GM12878 (cell line): Measurements from ENCODE around the gene FBXW8. TPM values are rescaled to one million over a fixed set of nuclear protein-coding genes. Genes with fewer than 3 reads are reported as not detected.

Source experiments
- BACH1 ChIP-seq: fragments of 450-650 bp; IDR thresholded peaks from 2 replicates; pipeline ENCODE4 v1.6.1; 2017; ENCODE audit warnings: mild to moderate bottlenecking, borderline replicate concordance
- BHLHE40 ChIP-seq, 2 experiments: fragments of 450-650 bp in 1 of 2; IDR thresholded peaks; 2 replicates each; pipeline ENCODE4 v1.6.1; 2011 to 2017; ENCODE audit warnings: low read depth in 2 of 2, borderline replicate concordance in 1 of 2, improper control_type of control experiment in 1 of 2, low read length in 1 of 2, mild to moderate bottlenecking in 1 of 2
- CREB1 ChIP-seq: IDR thresholded peaks from 2 replicates; pipeline ENCODE4 v1.6.1; 2012; ENCODE audit warnings: low read depth, mild to moderate bottlenecking, inconsistent platforms
- CREM ChIP-seq: IDR thresholded peaks from 2 replicates; pipeline ENCODE4 v1.6.1; 2014; ENCODE audit warnings: antibody characterized with exemption, low read depth
- DPF2 ChIP-seq: fragments of 450-650 bp; IDR thresholded peaks from 2 replicates; pipeline ENCODE4 v1.6.1; 2017; ENCODE audit warnings: mild to moderate bottlenecking
- ETV6 ChIP-seq, 2 experiments: fragments of 450-650 bp in 1 of 2; IDR thresholded peaks in 1 of 2; conservative IDR thresholded peaks in 1 of 2; 2 replicates each; pipeline ENCODE4 v1.6.1; 2014; ENCODE audit warnings: antibody characterized with exemption in 1 of 2, borderline replicate concordance in 1 of 2, low read depth in 1 of 2, mild to moderate bottlenecking in 1 of 2, moderate library complexity in 1 of 2
- FOXK2 ChIP-seq: fragments of 450-650 bp; IDR thresholded peaks from 2 replicates; pipeline ENCODE4 v1.6.1; 2017; ENCODE audit warnings: mild to moderate bottlenecking, moderate library complexity
- HDGF ChIP-seq: fragments of 450-650 bp; IDR thresholded peaks from 2 replicates; pipeline ENCODE4 v1.6.1; 2016; ENCODE audit warnings: antibody characterized with exemption
- IKZF1 ChIP-seq: fragments of 450-650 bp; conservative IDR thresholded peaks from 2 replicates; pipeline ENCODE4 v1.6.1; 2017; ENCODE audit warnings: antibody characterized with exemption, mild to moderate bottlenecking
- JUNB ChIP-seq: IDR thresholded peaks from 2 replicates; pipeline ENCODE4 v1.6.1; 2016; ENCODE audit warnings: antibody characterized with exemption, mild to moderate bottlenecking
- MTA2 ChIP-seq: fragments of 450-650 bp; IDR thresholded peaks from 2 replicates; pipeline ENCODE4 v1.6.1; 2016; ENCODE audit warnings: low read depth, mild to moderate bottlenecking, moderate library complexity
- MYC ChIP-seq: IDR thresholded peaks from 2 replicates; pipeline ENCODE4 v1.6.1; 2011; ENCODE audit warnings: mild to moderate bottlenecking, low read length, moderate library complexity, inconsistent platforms; ENCODE audit not compliant: insufficient read depth, insufficient replicate concordance, insufficient read length, severe bottlenecking
- PAX5 ChIP-seq: IDR thresholded peaks from 2 replicates; pipeline ENCODE4 v1.6.1; 2011; ENCODE audit warnings: low read depth, low read length, borderline replicate concordance
- RAD21 ChIP-seq: IDR thresholded peaks from 2 replicates; pipeline ENCODE4 v1.6.1; 2011; ENCODE audit warnings: mild to moderate bottlenecking, low read depth, low read length, moderate library complexity; ENCODE audit not compliant: insufficient read depth
- RB1 ChIP-seq: fragments of 450-650 bp; formaldehyde crosslinking; IDR thresholded peaks from 2 replicates; pipeline ENCODE4 v1.6.1; 2017; ENCODE audit warnings: mild to moderate bottlenecking, borderline replicate concordance
- RUNX3 ChIP-seq: IDR thresholded peaks from 2 replicates; pipeline ENCODE4 v1.6.1; 2012; ENCODE audit warnings: low read length, inconsistent platforms
- polyA plus RNA-seq, 11 experiments: library from polyadenylated mRNA; depleted of rRNA in 4 of 11; unstranded in 6 of 11; stranded (reverse) in 5 of 11; fragments of >200 nt; fragmentation: Nextera tagmentation in 4 of 11; fragmentation: Illumina TruSeq in 1 of 11; extraction: Ambion mirVana in 4 of 11; extraction: Trizol in 1 of 11; gene quantifications; 1 replicate in 1 of 11; 2 replicates in 10 of 11; pipeline versions ENCODE4 v1.2.1 to v1.2.3, GENCODE V29; 2011 to 2016; ENCODE audit warnings: inconsistent platforms in 2 of 11, missing spikeins in 2 of 11, low read depth in 1 of 11
- total RNA-seq, 4 experiments: library from RNA; depleted of rRNA in 3 of 4; stranded (reverse); fragments of >200 nt in 3 of 4; fragmentation: Illumina TruSeq in 1 of 4; extraction: Trizol in 1 of 4; gene quantifications; 2 replicates each; pipeline versions ENCODE4 v1.2.1 to v1.2.3, GENCODE V29; 2013 to 2021
- TF ChIP-seq, protein P1 (sequence below): fragments of 150-350 bp; IDR thresholded peaks from 2 replicates; pipeline ENCODE4 v1.6.1; 2016; ENCODE audit warnings: low read depth, low read length
- TF ChIP-seq, protein P2 (sequence below): IDR thresholded peaks from 2 replicates; pipeline ENCODE4 v1.6.1; 2012; ENCODE audit warnings: low read depth, low read length, improper control_type of control experiment
- TF ChIP-seq, protein P3 (sequence below), 3 experiments: IDR thresholded peaks in 2 of 3; conservative IDR thresholded peaks in 1 of 3; 2 replicates each; pipeline ENCODE4 v1.5.1; 2011; ENCODE audit warnings: low read depth in 3 of 3, low read length in 3 of 3, mild to moderate bottlenecking in 3 of 3, control low read depth in 2 of 3, moderate library complexity in 2 of 3, inconsistent platforms in 1 of 3, mixed read lengths in 1 of 3; ENCODE audit not compliant: control insufficient read depth in 2 of 3, insufficient read depth in 1 of 3; ENCODE audit errors: extremely low read depth in 1 of 3
- TF ChIP-seq, protein P4 (sequence below): fragments of 450-650 bp; IDR thresholded peaks from 2 replicates; pipeline ENCODE4 v1.6.1; 2018; ENCODE audit warnings: borderline replicate concordance, mild to moderate bottlenecking; ENCODE audit not compliant: partially characterized antibody
- TF ChIP-seq, protein P5 (sequence below): fragments of 450-650 bp; IDR thresholded peaks from 2 replicates; pipeline ENCODE4 v1.6.1; 2016; ENCODE audit warnings: mild to moderate bottlenecking

The FBXW8 gene
- total and polyA plus RNA-seq, 10 of the 15 experiments (the other 5 are each of a cell fraction or from before 2014, with no cell fraction given), result 0.49 to 7.5 (median 4.4) TPM

DNA sequence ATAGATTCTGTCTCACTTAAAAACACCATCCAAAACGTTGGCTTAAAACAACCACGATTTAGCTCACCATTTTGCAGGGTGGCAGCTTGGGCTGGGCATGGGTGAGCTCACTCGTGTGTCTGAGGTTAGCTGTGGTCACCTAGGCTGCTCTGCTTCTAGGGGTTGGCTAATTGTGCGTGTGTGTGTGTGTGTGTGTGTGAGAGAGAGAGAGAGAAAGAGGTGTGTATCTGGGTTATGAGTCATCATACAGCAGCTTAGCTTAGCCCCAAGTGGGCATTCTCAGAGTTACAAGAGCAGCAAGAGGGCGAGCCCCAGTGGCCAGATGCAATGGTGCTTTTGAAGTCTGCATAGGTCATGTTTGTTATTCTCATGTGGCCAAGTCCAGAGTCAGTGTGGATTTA is 6.0 kb downstream of the FBXW8 start (continued):
- TF ChIP-seq, protein P1, sequence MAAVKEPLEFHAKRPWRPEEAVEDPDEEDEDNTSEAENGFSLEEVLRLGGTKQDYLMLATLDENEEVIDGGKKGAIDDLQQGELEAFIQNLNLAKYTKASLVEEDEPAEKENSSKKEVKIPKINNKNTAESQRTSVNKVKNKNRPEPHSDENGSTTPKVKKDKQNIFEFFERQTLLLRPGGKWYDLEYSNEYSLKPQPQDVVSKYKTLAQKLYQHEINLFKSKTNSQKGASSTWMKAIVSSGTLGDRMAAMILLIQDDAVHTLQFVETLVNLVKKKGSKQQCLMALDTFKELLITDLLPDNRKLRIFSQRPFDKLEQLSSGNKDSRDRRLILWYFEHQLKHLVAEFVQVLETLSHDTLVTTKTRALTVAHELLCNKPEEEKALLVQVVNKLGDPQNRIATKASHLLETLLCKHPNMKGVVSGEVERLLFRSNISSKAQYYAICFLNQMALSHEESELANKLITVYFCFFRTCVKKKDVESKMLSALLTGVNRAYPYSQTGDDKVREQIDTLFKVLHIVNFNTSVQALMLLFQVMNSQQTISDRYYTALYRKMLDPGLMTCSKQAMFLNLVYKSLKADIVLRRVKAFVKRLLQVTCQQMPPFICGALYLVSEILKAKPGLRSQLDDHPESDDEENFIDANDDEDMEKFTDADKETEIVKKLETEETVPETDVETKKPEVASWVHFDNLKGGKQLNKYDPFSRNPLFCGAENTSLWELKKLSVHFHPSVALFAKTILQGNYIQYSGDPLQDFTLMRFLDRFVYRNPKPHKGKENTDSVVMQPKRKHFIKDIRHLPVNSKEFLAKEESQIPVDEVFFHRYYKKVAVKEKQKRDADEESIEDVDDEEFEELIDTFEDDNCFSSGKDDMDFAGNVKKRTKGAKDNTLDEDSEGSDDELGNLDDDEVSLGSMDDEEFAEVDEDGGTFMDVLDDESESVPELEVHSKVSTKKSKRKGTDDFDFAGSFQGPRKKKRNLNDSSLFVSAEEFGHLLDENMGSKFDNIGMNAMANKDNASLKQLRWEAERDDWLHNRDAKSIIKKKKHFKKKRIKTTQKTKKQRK, result no peak
- TF ChIP-seq IKZF1 (peak; percentile 29; the same call in 1 of the 2 replicates), HDGF (peak; percentile 55; the same call in 1 of the 2 replicates), RB1 (0 out of 2 replicates have a peak, but pooled peaks have one; percentile 31), BACH1 (no peak), JUNB (peak; percentile 51; the same call in 1 of the 2 replicates), DPF2 (peak; percentile 50; the same call in 1 of the 2 replicates), CREB1 (0 out of 2 replicates have a peak, but pooled peaks have one; percentile 21), RAD21 (peak; percentile 34; the same call in 1 of the 2 replicates), BHLHE40 (IDR thresholded peaks at IDR 0.05; ENCODE audit: borderline replicate concordance in 1 of 2, low read depth in 2 of 2, low read length in 1 of 2) (peak in 1 of 2 experiments; percentile 66; a peak in 2 of 4 replicates), MTA2 (peak; percentile 58), ETV6 (conservative IDR thresholded peaks at IDR 0.05 in 1 of 2, IDR thresholded peaks at IDR 0.05 in 1 of 2; ENCODE audit: borderline replicate concordance in 1 of 2, low read depth in 1 of 2) (no peak), FOXK2 (peak; percentile 47), CREM (0 out of 2 replicates have a peak, but pooled peaks have one; percentile 16), MYC (no peak), PAX5 (0 out of 2 replicates have a peak, but pooled peaks have one; percentile 22), RUNX3 (peak; percentile 71)
- TF ChIP-seq, protein P2, sequence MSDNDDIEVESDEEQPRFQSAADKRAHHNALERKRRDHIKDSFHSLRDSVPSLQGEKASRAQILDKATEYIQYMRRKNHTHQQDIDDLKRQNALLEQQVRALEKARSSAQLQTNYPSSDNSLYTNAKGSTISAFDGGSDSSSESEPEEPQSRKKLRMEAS, result no peak
- TF ChIP-seq, protein P3, sequence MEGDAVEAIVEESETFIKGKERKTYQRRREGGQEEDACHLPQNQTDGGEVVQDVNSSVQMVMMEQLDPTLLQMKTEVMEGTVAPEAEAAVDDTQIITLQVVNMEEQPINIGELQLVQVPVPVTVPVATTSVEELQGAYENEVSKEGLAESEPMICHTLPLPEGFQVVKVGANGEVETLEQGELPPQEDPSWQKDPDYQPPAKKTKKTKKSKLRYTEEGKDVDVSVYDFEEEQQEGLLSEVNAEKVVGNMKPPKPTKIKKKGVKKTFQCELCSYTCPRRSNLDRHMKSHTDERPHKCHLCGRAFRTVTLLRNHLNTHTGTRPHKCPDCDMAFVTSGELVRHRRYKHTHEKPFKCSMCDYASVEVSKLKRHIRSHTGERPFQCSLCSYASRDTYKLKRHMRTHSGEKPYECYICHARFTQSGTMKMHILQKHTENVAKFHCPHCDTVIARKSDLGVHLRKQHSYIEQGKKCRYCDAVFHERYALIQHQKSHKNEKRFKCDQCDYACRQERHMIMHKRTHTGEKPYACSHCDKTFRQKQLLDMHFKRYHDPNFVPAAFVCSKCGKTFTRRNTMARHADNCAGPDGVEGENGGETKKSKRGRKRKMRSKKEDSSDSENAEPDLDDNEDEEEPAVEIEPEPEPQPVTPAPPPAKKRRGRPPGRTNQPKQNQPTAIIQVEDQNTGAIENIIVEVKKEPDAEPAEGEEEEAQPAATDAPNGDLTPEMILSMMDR (IDR thresholded peaks at IDR 0.05 in 2 of 3, conservative IDR thresholded peaks at IDR 0.05 in 1 of 3; ENCODE audit: control insufficient read depth in 2 of 3, extremely low read depth in 1 of 3, insufficient read depth in 1 of 3, low read depth in 3 of 3, low read length in 3 of 3), result peak; percentile 22 to 45 (median 44); a peak in 5 of 6 replicates
- TF ChIP-seq, protein P4, sequence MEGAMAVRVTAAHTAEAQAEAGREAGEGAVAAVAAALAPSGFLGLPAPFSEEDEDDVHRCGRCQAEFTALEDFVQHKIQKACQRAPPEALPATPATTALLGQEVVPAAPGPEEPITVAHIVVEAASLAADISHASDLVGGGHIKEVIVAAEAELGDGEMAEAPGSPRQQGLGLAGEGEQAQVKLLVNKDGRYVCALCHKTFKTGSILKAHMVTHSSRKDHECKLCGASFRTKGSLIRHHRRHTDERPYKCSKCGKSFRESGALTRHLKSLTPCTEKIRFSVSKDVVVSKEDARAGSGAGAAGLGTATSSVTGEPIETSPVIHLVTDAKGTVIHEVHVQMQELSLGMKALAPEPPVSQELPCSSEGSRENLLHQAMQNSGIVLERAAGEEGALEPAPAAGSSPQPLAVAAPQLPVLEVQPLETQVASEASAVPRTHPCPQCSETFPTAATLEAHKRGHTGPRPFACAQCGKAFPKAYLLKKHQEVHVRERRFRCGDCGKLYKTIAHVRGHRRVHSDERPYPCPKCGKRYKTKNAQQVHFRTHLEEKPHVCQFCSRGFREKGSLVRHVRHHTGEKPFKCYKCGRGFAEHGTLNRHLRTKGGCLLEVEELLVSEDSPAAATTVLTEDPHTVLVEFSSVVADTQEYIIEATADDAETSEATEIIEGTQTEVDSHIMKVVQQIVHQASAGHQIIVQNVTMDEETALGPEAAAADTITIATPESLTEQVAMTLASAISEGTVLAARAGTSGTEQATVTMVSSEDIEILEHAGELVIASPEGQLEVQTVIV, result no peak
- TF ChIP-seq, protein P5, sequence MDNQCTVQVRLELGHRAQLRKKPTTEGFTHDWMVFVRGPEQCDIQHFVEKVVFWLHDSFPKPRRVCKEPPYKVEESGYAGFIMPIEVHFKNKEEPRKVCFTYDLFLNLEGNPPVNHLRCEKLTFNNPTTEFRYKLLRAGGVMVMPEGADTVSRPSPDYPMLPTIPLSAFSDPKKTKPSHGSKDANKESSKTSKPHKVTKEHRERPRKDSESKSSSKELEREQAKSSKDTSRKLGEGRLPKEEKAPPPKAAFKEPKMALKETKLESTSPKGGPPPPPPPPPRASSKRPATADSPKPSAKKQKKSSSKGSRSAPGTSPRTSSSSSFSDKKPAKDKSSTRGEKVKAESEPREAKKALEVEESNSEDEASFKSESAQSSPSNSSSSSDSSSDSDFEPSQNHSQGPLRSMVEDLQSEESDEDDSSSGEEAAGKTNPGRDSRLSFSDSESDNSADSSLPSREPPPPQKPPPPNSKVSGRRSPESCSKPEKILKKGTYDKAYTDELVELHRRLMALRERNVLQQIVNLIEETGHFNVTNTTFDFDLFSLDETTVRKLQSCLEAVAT, result 0 out of 2 replicates have a peak, but pooled peaks have one; percentile 58
